Ovary (tissue), 3 donors: ENCODE data around the gene PRR5.

Experiments used
- CTCF ChIP-seq, 3 donors: fragments of 450-650 bp in 2 of 3; fragments of 200-600 bp in 1 of 3; IDR thresholded peaks; one replicate each; pipeline versions ENCODE4 v1.5.1 to v1.8.0; 2016 to 2022; ENCODE audit warnings: antibody characterized with exemption in 3 of 3, mild to moderate bottlenecking in 1 of 3
- EP300 ChIP-seq: sonication (generic); formaldehyde crosslinking; IDR thresholded peaks from one replicate; pipeline ENCODE4 v1.6.1; 2017; ENCODE audit warnings: antibody characterized with exemption
- POLR2A ChIP-seq: fragments of 450-650 bp; IDR thresholded peaks from one replicate; pipeline ENCODE4 v1.6.1; 2017; ENCODE audit warnings: antibody characterized with exemption, mild to moderate bottlenecking, moderate library complexity
- donor health status: DM: no; HTN: no; CAD: no.

- TF ChIP-seq CTCF (IDR thresholded peaks at IDR 0.05) (no peak), POLR2A (no peak), EP300 (no peak)
Observed at GRCh38 chr22:44764373-44764772, 62.4 kb downstream of the PRR5 start.
